GM15510 (cell line): ENCODE data around the gene PSD.

ENCODE experiments used
- POLR2A ChIP-seq: IDR thresholded peaks from 3 replicates; pipeline ENCODE4 v1.6.1; 2011; ENCODE audit warnings: borderline replicate concordance; ENCODE audit not compliant: insufficient read length; ENCODE audit errors: extremely low read depth

Gene PSD

GRCh38 chr10:102425444-102425843 is 6.9 kb upstream of the PSD start:
- no peak for TF ChIP-seq POLR2A

- no peak for TF ChIP-seq POLR2A
Observed at GRCh38 chr10:102424916-102425315, 6.3 kb upstream of the PSD start.

- TF ChIP-seq POLR2A = no peak
Observed at GRCh38 chr10:102424145-102424544, 5.6 kb upstream of the PSD start.

GRCh38 chr10:102423372-102423968 is 4.9 kb upstream of the PSD start:
- no peak for TF ChIP-seq POLR2A

- TF ChIP-seq POLR2A = peak; percentile 56
Observed at GRCh38 chr10:102422545-102423129, 4.1 kb upstream of the PSD start.

- TF ChIP-seq POLR2A = no peak
Observed at GRCh38 chr10:102421757-102422512, 3.4 kb upstream of the PSD start.

GRCh38 chr10:102421507-102421756 is 2.8 kb upstream of the PSD start:
- TF ChIP-seq POLR2A = no peak

- TF ChIP-seq POLR2A = peak; percentile 37
Observed at GRCh38 chr10:102420714-102421506, 2.3 kb upstream of the PSD start, which contains the start of gene FBXL15. TSS of gene FBXL15 (plus strand) at chr10:102420836. CDS start at chr10:102421130, 294 bp downstream.

GRCh38 chr10:102420181-102420713 is 1.7 kb upstream of the PSD start:
- no peak for TF ChIP-seq POLR2A

- TF ChIP-seq POLR2A = no peak
Observed at GRCh38 chr10:102419269-102420180, 940 bp upstream of the PSD start.

- TF ChIP-seq POLR2A = no peak
Observed at GRCh38 chr10:102416695-102417094, 1.9 kb downstream of the PSD start.

GRCh38 chr10:102416283-102416682 is 2.3 kb downstream of the PSD start:
- no peak for TF ChIP-seq POLR2A

GRCh38 chr10:102414749-102415148 is 3.8 kb downstream of the PSD start:
- no peak for TF ChIP-seq POLR2A
